SW 1271 (cell line): ENCODE measurements around the gene PCK1.

ENCODE experiments used
- DNase-seq, 2 experiments: peaks; one replicate each; lab custom pipeline; 2025; lab: John Stamatoyannopoulos, UW

Gene PCK1

DNA sequence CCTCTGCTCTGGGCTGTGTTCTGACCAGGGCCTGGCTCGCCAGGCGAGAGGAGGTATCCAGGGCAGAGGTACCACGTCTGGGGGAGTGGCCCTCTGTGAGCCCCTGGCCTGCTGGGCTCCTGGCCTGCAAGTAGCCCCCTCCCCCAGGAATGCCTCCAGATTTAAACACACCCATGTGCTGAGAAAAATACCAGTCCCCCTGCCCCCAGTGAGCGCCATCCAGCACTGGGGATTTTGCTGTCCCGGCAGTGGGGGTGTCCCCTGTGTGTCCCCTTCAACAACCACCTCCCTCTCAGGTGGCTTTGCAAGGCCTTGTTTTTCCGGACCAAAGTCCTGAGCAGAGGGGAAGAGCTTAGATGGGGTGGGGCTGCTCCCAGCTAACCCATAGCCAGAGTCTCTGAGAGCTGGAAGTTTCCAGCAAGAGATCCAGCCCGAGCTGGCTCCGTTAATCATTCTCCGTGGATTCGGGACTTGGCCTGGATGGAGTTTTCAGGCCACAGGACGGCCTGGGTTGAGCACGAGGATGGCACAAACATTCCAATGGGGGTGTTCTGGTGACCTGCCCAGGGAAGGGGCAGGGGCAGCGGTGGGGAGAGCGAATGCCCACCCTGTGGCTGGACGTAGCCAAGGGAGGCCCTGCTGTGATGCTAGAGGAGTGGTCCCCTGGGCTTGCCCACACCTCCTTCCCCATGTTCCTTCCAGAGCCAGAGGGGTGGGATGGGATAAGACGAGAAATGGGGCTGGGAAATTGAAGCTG is 29.0 kb downstream of the PCK1 start:
- no peak for DNase-seq

DNA sequence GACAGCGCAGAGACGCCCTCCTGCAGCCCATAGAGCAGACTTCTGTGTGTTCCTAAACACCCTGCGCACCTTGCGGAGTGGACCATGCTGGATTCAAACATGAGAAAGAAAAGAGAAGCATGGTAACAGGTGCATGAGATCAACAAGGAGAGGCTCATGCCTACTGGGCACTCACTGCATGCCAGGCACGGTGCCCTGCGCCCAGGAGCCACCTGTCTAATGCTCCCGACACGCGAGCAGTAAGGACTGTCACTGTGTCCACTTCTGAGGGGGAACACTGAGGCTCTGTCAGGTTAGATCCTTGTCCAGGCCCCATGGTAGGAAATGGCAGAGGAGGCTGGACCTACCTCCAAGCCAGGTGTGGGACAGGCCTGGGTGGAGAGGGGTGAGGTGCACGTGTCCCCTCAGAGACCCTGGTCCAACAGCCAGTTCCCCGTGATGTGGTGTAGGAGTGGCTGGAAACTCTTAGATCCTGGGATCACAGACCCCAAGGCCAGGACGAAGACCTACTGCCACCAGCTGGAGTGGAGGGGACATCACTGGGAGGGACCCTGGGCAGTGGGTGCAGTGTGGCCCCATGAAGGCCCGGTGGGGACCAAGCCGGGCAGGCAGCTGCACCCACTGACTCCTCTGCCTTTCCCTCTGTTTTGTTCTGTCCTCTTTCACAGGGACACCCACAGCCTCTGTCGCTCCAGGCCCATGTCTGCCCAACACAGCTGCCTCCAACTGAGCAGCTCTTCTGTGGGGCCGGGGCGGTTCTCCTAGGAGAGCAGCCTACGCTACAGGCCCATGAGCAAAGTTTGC is 29.8 kb downstream of the PCK1 start:
- no peak for DNase-seq

DNA sequence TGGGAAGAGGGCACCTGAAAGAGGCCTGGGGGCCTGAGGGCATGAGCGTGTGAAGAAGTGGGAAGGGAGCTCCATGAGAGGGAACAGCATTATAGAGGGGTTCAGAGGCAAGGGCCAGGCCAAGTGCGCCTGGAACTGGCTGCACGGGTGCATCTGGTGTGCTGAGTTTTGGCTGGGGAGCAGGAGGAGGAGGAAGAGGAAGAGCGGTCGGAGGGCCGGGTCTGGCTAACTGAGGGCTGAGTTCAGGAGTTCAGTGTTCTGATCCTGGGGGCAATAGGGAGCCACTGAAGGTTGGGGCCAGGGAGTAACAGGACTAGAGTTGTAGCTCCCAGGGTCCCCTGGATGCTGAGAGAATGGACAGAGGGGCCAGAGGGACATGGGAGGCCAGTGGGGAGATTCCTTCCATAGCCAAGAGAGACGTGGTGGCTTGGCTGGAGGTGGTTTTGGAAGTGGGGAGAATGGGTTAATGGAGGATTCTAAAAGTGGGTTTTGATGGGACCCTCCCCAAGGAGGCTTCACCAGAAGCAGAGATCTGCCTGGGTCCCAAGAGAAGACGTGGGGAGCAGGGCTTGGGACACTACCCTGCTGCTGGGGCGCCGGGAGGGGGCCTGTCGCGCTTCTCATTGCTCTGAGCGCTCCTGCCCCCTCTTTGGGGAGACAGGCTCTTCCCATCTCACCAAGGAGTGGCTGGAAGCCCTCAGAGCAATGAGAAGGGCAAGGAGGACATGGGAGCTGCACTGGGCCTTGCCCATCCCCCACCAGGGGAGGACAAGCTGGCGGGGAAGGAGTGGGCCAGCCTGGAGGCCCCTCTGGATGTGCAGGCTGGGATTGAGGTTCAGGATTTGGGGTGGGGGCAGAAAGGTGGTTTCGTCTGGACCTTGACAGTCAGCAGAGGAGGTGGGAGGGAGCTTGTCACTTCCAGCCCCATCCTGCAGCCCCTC is 30.6 kb downstream of the PCK1 start:
- no peak for DNase-seq

DNA sequence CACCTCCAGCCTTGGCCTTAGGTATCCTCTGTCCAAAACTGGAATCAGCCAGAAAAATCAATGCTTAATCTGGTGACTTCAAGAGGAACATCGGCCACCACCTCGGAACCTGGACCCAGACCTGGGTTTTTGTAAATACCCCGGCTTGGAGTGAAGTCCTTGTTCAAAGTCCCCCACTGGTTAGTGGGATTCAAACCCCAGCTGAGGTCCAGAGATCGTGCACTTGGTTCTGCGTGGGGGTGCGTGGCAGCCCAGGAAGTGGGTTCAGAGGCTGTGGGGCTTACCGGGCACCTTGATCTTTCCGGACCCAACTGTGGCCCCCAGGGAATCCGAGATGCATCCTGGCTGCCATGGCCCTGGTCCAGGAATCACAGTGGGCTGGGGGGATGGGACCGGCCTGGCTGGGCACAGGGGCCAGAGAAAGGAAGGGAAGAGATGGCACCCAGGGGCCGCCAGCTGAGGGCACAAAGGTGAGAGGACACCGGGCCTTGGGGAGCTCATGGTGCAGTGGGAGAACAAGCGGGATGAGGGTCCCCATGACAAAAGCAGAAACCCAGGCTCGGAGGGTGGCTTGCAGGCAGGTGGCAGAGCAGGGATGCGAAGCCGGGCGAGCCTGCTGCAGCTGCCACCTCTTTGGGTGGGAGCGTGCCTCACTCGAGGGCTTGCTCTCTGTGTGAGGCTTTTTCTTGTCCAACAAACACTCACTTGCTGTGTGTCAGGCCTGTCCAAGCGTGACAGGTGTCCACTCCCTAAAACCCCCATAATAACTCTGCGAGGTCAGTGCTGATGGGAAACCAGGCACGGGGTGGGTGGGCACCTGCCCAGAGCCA is 31.6 kb downstream of the PCK1 start:
- no peak for DNase-seq

DNA sequence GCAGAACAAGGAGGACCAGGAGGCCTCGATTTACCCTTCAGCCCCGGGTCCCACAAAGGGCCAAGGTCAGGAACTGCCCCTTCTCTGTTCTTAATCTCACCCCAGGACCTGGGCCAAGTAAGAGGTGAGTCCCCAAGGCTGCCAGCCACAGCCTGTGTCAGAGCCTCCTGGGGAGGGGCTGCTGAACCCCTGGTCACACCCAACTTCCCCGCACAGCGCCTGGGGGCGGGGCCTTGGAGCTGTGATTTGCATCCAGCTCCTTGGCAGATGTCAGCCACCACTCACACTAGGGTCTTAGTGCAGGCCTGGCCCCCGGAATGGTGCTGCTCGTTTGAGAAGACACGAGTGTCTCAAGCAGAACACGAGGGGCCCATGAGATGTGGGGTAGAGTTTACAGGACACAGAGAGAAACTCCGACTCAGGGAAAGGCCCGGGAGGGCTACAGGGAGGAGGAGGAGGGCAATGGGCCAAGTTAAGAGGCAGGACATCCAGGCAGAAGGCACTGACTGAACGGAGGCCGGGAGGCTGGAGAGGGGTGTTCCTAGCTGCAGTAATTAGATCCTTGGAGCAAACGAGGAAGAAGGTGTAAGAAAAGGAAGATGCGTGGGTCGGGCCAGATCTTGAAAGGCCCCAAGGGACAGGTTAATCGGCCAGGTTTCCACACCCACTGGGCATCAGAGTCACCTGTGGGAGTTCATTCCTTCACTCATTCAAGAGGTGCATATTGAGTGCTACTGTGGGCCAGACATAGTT is 32.4 kb downstream of the PCK1 start:
- no peak for DNase-seq

DNA sequence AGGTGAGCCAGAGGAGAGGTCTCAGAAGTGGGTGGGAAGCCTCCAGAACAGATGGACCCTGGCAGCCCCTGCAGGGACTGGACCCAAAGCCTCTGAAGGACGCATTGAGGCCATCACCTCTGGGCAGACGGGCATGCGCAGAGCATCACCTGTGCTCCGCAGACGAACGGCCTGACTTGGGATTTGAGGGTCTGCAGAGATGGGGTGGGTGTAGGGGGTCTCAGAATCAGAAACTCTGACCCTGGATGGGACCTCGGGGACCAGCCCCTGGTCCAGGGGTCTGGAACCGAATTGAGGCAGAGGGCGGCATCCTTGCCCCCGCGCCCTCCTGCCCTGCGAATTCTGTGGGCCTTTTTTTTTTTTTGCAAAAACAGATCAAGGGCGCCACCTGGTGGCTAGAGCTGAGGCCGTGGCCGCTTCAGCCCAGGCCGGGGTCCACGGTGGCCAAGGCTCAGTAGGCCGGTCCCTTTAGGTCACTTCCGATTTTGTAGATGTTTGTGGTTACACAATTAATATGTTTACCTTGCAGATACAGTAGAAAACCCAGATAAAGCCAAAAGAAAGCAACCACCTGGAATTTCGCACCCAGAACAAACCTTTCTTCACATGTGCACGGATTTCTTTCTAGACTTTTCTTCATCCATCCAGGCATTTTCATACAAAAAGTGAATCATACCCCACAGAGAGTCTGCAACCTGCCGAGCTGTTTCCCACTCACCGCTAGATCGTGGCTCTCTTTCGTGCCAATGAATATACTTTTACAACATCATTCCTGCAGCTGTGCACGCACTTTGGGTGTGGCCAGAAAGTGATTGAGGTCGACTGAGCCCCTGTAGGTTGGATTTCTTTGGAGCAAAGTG is 33.4 kb downstream of the PCK1 start:
- DNase-seq, result peak in 1 of 2 experiments; percentile 43

DNA sequence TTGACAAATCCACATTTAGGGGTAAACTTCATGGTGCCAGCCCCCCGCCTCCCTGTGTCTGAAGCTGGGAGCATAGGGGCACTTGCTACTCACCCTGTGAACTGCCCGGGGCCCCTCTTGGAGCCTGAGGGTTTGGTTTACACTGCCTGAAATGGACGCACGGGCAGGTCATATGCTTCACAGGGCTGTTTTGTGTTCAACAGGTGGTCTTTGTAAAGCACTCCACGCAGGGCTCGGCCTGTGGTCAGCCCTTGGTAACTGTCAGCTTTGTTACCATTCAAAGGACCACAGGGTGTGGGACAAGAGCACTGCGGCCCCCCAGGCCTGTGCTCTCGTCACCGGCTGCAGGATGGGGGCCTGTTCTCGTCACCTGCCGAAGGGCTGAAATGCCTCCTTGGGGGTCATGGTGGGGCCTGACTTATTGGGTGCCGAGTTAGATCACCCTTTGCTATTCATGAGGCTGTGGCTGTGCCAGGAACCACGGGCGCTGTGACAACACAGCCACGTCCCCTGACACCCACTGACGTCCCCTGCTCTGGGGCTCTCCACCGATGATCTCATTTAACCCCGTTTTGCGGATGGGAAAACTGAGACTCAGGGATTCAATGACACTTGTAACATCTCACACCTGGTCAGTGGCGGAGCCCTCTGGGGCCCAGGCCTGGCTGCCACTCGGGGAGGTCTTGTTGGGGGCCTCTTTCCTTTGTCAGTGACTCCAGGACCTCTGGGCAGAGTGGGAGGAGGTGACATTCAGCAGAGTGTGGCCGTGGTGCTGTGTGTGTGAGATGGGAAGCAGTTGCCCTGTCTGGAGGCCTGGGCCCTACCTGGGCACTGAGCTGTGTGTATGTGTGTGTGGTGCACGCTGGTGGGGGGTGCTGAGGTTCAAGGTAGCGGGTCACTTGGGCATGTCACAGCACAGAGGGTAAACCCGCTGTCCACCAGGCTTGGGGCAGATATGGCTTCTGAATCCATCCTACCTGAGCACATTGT is 34.4 kb downstream of the PCK1 start:
- no peak for DNase-seq

DNA sequence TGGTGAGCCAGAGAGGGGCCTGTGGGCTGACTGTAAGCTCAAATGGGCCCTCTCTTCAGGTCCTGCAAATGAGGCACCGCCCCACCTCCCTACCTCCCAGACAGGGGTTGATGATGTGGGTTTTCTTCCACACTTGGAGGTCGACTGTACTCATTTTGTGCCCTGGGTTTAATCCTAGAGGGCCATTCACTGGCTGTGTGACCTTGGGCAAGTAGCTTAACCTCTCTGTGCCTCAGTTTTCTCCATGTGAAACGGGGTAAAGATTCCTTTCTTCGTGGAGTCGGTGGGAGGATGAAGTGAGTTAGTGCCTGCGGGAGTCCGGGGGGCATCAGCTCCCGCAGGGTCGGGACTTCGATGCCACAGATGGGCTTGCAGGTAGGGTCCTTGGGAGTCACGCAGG is 35.4 kb downstream of the PCK1 start:
- no peak for DNase-seq

DNA sequence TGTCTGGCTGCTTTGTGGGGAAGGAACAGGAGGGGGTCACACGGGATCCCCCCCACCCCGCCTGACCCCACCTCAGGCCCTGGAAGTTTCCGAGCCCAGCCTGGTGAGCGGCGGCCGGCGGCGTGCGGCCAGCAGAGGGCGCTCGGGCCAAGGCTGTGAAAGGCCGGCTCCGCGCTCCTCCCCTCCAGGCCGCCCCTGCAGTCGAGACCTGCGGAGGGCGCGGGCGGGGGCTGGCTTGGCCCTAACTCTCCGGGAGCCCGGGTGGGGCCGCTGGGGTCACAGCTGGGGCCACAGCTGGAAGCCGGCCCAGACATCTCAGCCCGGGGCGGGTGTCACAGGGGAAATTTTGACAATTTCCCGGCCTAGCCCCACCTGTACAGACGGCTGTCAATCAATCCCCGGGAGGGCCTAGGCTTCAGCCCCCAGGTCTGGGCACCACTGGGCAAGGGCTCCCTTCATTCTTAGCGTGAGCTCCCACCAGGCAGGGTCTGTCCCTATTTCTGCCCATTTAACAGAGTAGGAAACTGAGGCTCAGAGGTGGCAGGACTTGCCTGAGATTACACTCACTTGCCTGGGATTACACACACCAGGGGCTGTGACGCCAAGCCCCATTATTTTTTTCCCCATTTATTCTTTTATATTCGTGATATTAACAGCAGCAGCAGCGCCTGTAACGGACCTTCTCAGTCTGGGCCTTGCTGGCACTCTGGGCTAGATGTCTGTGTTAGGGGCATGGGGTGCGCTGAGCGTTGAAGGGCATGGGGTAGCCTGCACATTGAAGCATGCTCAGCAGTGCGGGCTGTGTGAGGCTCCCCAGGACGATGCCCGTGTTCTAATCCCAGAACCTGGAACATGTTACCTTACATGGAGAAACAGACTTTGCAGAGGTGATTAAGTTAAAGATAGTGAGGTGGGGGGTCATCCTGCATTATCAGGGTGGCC is 36.4 kb downstream of the PCK1 start:
- DNase-seq, result peak in 1 of 2 experiments; percentile 51

DNA sequence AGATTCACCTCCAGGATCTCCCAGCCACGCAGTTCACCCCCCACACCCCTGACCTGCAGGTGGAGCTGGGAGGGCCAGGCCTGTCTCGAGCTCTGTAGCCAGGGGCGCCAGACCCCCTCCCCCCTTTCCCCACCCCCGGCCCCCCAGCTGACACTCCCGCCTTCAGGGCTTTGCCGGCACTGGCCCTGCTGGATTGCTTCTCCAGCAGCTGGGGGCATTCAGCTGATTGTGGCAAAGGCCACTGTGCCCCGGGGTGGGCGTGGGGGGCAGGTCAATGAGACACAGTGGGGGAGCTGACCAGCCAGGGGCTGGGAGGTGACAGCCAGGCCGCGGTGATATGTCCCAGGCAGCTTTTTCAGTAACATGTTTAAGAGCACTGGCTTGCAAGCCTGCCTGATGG is 37.1 kb downstream of the PCK1 start:
- no peak for DNase-seq

DNA sequence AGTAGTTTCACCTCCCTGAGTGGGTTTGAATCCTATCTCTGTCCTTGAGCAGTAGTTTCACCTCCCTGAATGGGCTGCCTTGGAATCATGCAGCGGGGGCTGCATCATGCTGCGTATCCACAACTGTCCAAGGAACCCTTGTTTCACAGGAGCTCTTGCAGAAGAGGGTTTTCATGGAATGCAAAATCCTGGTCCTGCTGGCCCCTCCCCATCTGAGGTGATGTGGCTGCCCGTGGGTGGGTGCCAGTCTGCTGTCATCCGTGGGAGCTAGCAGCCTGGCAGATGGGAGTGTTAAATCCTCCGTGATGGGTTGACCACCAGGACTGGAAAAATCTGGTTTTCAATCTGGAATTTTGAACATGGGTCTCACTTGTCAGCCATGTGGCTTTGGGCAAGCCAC is 37.6 kb downstream of the PCK1 start:
- DNase-seq, result no peak

DNA sequence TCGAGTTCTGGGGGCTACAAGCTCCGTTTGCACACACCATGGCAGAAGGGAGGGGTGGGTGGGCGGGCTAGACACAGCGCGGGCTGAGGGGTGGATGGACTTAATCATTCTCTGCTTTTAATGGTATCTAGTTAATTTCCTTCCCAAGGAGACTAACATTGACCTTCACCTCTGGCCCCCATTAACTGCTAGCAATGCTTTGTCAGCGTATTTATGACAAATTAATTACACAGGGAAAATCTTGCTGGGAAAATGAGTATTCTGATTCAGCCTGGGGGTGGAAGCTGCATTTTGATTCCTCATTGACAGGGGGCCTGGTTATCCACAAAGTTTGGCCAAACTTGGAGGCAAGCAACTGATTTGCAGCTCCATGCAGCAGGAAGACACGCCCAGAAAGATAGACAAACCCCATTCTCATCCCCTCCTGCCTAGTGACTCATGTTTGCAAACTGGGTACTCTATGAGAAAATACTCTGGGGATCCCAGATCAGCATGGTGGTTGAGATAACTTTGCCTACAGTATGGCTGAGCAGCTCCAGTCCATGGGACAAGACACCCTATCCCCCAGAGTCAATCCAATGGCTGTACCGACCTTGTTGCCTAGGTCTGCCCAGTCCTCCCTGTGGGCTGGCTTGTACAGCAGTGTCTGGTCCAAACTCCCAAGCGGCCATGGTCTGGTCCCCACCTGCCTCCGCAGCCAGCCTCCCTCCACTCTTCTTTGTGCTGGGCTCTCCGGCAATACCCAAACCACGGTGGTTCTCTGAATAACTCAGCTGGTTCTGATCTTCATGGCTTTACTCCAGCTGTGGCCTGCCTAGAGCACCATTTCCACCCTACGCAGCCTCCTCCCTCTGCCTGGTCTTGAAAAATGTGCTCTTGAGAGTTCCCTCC is 39.7 kb downstream of the PCK1 start:
- no peak for DNase-seq

DNA sequence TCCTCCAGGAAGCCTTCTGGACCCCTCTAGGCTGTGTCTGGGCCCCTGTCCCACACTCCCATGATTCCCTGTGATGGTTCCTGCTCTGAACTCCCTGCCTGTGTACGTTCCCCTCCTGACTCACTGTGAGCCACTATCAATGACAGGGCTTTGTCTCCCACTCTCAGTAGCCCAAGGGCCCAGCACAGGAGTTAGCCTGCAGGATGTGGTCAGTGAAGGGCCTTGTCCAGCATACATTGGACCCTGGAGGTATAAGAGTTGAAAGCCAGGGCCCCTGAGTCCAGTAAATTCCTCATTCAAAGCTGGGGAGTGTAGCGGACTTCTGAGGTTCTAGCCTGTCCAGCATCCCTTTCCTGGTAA is 40.3 kb downstream of the PCK1 start:
- no peak for DNase-seq

DNA sequence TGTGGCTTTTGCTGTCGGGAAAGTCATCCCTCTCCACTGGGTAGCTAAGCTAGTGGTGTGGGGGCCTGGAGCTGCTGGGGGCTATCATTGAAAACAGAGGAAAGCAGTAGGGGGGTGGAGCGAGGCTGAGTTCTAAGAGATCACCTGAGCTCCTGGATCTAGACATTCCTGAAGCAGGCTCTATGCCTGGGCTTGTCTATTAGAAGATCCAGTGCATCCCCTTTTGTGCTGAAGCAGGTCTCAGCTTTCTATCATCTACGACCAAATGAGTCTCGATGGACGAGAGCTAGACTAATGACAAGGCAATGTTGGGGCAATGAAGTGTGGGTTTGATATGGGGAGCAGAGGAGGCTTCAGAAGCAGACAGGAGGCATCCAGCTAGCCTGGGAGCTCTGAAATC is 40.8 kb downstream of the PCK1 start:
- DNase-seq, result no peak

DNA sequence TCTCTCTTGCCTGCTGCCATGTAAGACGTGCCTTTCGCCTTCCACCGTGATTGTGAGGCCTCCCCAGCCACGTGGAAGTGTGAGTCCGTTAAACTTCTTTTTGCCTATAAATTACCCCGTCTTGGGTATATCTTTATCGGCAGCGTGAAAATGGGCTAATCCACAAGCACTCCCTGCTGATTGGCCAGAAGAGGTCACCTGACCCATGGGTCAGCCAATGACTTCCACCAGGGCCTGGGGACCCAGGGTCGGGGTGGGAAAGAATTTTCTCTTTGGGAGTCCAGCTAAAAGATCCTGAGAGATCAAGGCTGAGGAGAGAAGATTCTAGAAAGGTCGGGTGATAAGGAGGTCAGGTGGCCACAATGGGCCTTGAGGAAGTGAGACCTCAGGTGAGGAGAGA is 42.2 kb downstream of the PCK1 start:
- no peak for DNase-seq

DNA sequence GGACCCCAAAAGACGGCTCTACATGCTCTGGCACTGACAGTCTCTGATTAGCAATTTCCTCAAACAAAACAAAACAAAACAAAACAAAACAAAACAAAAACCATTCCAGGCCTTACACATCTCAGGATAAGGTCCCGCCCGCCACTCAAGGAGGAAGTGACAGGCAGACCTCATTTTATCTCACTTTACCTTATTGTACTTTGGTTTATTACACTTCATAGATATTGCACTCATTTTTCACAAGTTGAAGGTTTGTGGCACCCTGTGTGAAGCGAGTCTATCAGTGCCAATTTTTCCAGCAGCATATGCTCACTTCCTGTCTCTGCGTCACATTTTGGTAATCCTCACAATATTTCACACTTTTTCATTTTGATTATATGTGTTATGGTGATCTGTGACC is 44.1 kb downstream of the PCK1 start:
- no peak for DNase-seq
